ENCODE measurements around the gene THY1. TPM values are rescaled to one million over a fixed set of nuclear protein-coding genes. Genes with fewer than 3 reads are reported as not detected.

The THY1 gene
- total RNA-seq, 2 experiments from 2014 or later = not detected

DNA sequence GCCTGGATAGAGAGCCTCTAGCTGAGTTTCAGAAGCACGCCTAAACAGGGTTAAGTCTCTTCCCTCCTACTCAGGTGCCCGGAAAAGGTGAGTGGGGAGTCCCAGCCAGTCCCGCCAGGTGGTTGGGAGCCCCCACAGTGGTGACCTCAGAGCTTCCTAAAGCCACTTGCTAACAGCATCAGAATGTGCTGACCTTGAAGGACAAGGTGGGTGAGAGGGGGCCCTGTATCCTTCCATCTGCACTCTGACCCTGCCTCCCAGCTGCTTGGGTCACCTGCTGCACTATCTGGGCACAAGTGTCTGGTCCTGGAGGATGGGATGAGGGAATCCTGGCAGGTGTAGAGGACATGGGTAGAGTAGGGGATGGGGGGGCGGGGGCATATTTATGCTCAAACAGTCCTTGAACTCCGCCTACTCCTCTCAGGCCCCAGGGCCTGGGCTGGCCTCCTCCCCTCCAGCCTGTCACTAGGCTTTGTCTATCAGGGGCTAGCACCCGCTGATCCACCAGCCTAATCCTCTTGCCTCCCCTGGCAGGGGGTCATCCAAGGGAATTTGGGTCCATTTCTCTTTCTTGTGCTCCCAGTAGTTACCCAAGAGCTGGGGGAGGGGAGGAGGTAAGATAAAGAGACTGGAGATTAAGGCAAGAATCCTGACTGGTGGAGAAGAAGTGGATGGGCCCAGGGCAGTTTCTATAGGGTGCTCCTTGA lies 44.9 kb downstream of the THY1 start:
- CTCF ChIA-PET (ENCODE audit: unreplicated experiment) = interaction anchor here (1.0 to 3.0 kb wide), 2 partner anchors 17 to 56 kb away, joined by 3 to 8 read pairs; no protein-coding TSS in a partner anchor
- Histone ChIP-seq H3K79me2 (ENCODE audit: insufficient read depth, low read depth, low read length) (no peaks in the 10 kb centered on the region), H3K36me3 (ENCODE audit: insufficient read depth, low read length) (no peaks in the 10 kb centered on the region), H3K4me1 (ENCODE audit: insufficient read depth, low read length, poor library complexity, severe bottlenecking) (peaks cover 50% of the 10 kb centered on the region), H3K4me2 (ENCODE audit: low read length) (peak overlapping the region; percentile 49), H3K27ac (ENCODE audit: low read depth, low read length, poor library complexity, severe bottlenecking) (peak overlapping the region; percentile 34), H3K9me3 (ENCODE audit: low read length) (no peaks in the 10 kb centered on the region), H4K20me1 (ENCODE audit: insufficient read depth, low read length) (no peaks in the 10 kb centered on the region), H3K9me2 (ENCODE audit: insufficient read depth, low read length) (no peaks in the 10 kb centered on the region), H3K4me3 (ENCODE audit: low read depth, low read length, poor library complexity, severe bottlenecking) (peak overlapping the region; percentile 24), H2AFZ (ENCODE audit: low read length) (peak overlapping the region; percentile 16; the same call in 1 of the 2 replicates)
- TF ChIP-seq, protein P1, sequence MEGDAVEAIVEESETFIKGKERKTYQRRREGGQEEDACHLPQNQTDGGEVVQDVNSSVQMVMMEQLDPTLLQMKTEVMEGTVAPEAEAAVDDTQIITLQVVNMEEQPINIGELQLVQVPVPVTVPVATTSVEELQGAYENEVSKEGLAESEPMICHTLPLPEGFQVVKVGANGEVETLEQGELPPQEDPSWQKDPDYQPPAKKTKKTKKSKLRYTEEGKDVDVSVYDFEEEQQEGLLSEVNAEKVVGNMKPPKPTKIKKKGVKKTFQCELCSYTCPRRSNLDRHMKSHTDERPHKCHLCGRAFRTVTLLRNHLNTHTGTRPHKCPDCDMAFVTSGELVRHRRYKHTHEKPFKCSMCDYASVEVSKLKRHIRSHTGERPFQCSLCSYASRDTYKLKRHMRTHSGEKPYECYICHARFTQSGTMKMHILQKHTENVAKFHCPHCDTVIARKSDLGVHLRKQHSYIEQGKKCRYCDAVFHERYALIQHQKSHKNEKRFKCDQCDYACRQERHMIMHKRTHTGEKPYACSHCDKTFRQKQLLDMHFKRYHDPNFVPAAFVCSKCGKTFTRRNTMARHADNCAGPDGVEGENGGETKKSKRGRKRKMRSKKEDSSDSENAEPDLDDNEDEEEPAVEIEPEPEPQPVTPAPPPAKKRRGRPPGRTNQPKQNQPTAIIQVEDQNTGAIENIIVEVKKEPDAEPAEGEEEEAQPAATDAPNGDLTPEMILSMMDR (conservative IDR thresholded peaks at IDR 0.05; ENCODE audit: low read length) = no peak
- TF ChIP-seq EZH2phosphoT487 (IDR thresholded peaks at IDR 0.05; ENCODE audit: borderline replicate concordance, low read depth, low read length) = no peak
- DNase-seq (ENCODE audit: low spot score) = peak; percentile 23
- intact Hi-C loops (cut with micrococcal nuclease; ENCODE audit: unreplicated experiment) = no loop called here
- BruUV-seq (replicated peaks) = no TSS peak
- POLR2A ChIA-PET = interaction anchor here (0.6 kb wide), 1 partner anchor 122 kb away, joined by 3 read pairs; no protein-coding TSS in a partner anchor

DNA sequence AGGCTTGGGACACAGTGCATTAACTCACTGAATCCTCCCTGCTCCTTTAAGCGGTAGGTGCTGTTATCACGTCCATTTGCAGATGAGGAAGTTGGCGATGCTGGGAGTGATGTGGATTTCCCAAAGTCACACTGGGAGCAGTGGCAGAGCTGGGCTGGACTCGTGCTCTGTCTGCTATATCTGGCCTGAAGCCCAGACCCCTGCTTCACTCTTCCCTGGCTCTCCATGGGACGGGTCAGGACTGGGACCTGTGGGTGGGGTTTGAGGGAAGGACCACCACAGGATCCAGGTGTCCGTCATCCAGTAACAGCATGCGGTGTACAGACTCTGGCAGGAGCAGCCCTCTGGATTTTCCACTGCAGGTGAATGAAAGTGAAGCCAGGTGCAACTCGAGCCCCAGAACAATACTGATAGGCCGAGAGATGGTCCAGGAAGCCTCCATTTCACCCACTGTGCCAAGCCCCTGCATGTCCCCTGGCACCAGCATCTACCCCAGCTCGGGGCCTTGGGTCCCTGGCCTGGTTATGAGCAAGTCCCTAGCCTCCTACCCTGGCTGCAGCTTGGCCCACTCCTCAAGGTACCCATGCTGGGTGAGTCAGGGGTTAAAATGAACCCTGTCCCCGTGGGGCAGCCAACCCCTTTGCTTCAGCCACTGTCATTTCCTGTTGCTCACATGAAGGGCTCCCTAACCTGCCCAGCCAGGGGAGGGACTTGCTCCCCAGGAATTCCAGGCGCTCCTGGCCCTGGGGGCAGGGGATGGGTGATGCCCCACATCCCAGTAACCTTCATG lies 45.7 kb downstream of the THY1 start:
- Histone ChIP-seq H3K79me2 (ENCODE audit: insufficient read depth, low read depth, low read length) (no peaks in the 10 kb centered on the region), H3K4me1 (ENCODE audit: insufficient read depth, low read length, poor library complexity, severe bottlenecking) (peaks cover 52% of the 10 kb centered on the region), H3K4me2 (ENCODE audit: low read length) (peak overlapping the region; percentile 49), H3K9me3 (ENCODE audit: low read length) (no peaks in the 10 kb centered on the region), H2AFZ (ENCODE audit: low read length) (peak overlapping the region; percentile 16; the same call in 1 of the 2 replicates), H3K9me2 (ENCODE audit: insufficient read depth, low read length) (no peaks in the 10 kb centered on the region), H4K20me1 (ENCODE audit: insufficient read depth, low read length) (no peaks in the 10 kb centered on the region), H3K4me3 (ENCODE audit: low read depth, low read length, poor library complexity, severe bottlenecking) (peak overlapping the region; percentile 24), H3K27ac (ENCODE audit: low read depth, low read length, poor library complexity, severe bottlenecking) (peak overlapping the region; percentile 34), H3K36me3 (ENCODE audit: insufficient read depth, low read length) (no peaks in the 10 kb centered on the region)
- intact Hi-C loops (cut with micrococcal nuclease; ENCODE audit: unreplicated experiment) = no loop called here
- BruUV-seq (replicated peaks) = no TSS peak
- DNase-seq (ENCODE audit: low spot score) = peak; percentile 18
- ChIA-PET POLR2A (interaction anchor here (1.3 to 4.4 kb wide), 3 partner anchors 10 to 39 kb away, joined by 4 to 26 read pairs (median 6); no protein-coding TSS in a partner anchor), CTCF (ENCODE audit: unreplicated experiment) (interaction anchor here (1.2 to 3.0 kb wide), 2 partner anchors 10 to 16 kb away, joined by 3 to 8 read pairs; no protein-coding TSS in a partner anchor)
- TF ChIP-seq EZH2phosphoT487 (IDR thresholded peaks at IDR 0.05; ENCODE audit: borderline replicate concordance, low read depth, low read length) = no peak
- TF ChIP-seq, protein P1 (conservative IDR thresholded peaks at IDR 0.05; ENCODE audit: low read length) = no peak

Data from OCI-LY7 (cell line).